Measurements from ENCODE around the gene COG8.
"Not testable (repeated sequence)": the region's sequence is repeated elsewhere in the genome, so short reads cannot be mapped to it uniquely, and the experiment has no call there.

COG8 gene

GRCh38 chr16:69364088-69364487 is 24.7 kb upstream of the COG8 start:
- H3K27ac ChIP-seq = no peak overlapping the region
- TF ChIP-seq CTCF (conservative IDR thresholded peaks at IDR 0.05) = no peak

- no peak overlapping the region for H3K27ac ChIP-seq
- TF ChIP-seq CTCF (conservative IDR thresholded peaks at IDR 0.05) = no peak
Observed at GRCh38 chr16:69363281-69363717, 23.9 kb upstream of the COG8 start.

- H3K27ac ChIP-seq = not testable (repeated sequence)
Observed at GRCh38 chr16:69360070-69360469, 20.7 kb upstream of the COG8 start.

GRCh38 chr16:69351309-69352027 is 12.1 kb upstream of the COG8 start, which contains the start of gene TMED6:
Gene TMED6, minus strand, starts transcription at chr16:69351786. Its CDS starts 33 bp downstream, at chr16:69351753.
- no peak for TF ChIP-seq CTCF (conservative IDR thresholded peaks at IDR 0.05)
- H3K27ac ChIP-seq = peak within 1 kb of the TSS; percentile 74

- no peak for TF ChIP-seq CTCF (conservative IDR thresholded peaks at IDR 0.05)
- peak overlapping the region; percentile 74 for H3K27ac ChIP-seq
Observed at GRCh38 chr16:69350536-69351133, 11.3 kb upstream of the COG8 start.

GRCh38 chr16:69349536-69349935 is 10.2 kb upstream of the COG8 start:
- no peak for TF ChIP-seq CTCF (conservative IDR thresholded peaks at IDR 0.05)
- peak overlapping the region; percentile 74 for H3K27ac ChIP-seq

GRCh38 chr16:69348222-69348621 is 8.9 kb upstream of the COG8 start:
- H3K27ac ChIP-seq = no peak overlapping the region
- no peak for TF ChIP-seq CTCF (conservative IDR thresholded peaks at IDR 0.05)

- H3K27ac ChIP-seq = no peak overlapping the region
- no peak for TF ChIP-seq CTCF (conservative IDR thresholded peaks at IDR 0.05)
Observed at GRCh38 chr16:69346683-69347082, 7.3 kb upstream of the COG8 start.

Data from VCaP (cell line).